ENCODE results near the gene PKNOX2. TPM values are rescaled to one million over a fixed set of nuclear protein-coding genes. Genes with fewer than 3 reads are reported as not detected.

PKNOX2 gene
- polyA plus RNA-seq, 1 donor, result 3.6 TPM

GRCh38 chr11:125372088-125372487 lies 207.5 kb downstream of the PKNOX2 start:
- Histone ChIP-seq H3K36me3 (ENCODE audit: control insufficient read depth, insufficient read depth, low read length) (peaks cover 2% of the 10 kb centered on the region), H3K4me3 (ENCODE audit: low read length) (no peak overlapping the region), H3K9me3 (ENCODE audit: control insufficient read depth, low read depth, low read length) (no peaks in the 10 kb centered on the region), H3K4me1 (ENCODE audit: control insufficient read depth, insufficient read depth, low read length) (no peaks in the 10 kb centered on the region), H3K27me3 (ENCODE audit: control insufficient read depth, insufficient read depth, low read length) (peaks cover 30% of the 10 kb centered on the region), H3K27ac (ENCODE audit: low read length) (no peak overlapping the region)
- no CpG with 5 or more reads among the region's 14 CpGs for WGBS (ENCODE audit: insufficient coverage, low lambda C conversion rate)
- DNase-seq, result no peak

GRCh38 chr11:125372911-125373310 lies 208.4 kb downstream of the PKNOX2 start:
- Histone ChIP-seq H3K9me3 (ENCODE audit: control insufficient read depth, low read depth, low read length) (no peaks in the 10 kb centered on the region), H3K4me1 (ENCODE audit: control insufficient read depth, insufficient read depth, low read length) (no peaks in the 10 kb centered on the region), H3K27me3 (ENCODE audit: control insufficient read depth, insufficient read depth, low read length) (peaks cover 32% of the 10 kb centered on the region), H3K27ac (ENCODE audit: low read length) (no peak overlapping the region), H3K36me3 (ENCODE audit: control insufficient read depth, insufficient read depth, low read length) (peaks cover 2% of the 10 kb centered on the region), H3K4me3 (ENCODE audit: low read length) (no peak overlapping the region)
- WGBS (ENCODE audit: insufficient coverage, low lambda C conversion rate), result 100% methylated on average over 1 of the region's 3 CpGs
- no peak for DNase-seq

GRCh38 chr11:125373426-125374391 lies 209.2 kb downstream of the PKNOX2 start:
- no peak for DNase-seq
- Histone ChIP-seq H3K4me1 (ENCODE audit: control insufficient read depth, insufficient read depth, low read length) (no peaks in the 10 kb centered on the region), H3K27me3 (ENCODE audit: control insufficient read depth, insufficient read depth, low read length) (peaks cover 32% of the 10 kb centered on the region), H3K4me3 (ENCODE audit: low read length) (no peak overlapping the region), H3K27ac (ENCODE audit: low read length) (no peak overlapping the region), H3K9me3 (ENCODE audit: control insufficient read depth, low read depth, low read length) (no peaks in the 10 kb centered on the region), H3K36me3 (ENCODE audit: control insufficient read depth, insufficient read depth, low read length) (peaks cover 2% of the 10 kb centered on the region)
- 67% methylated on average over 1 of the region's 13 CpGs for WGBS (ENCODE audit: insufficient coverage, low lambda C conversion rate)

- Histone ChIP-seq H3K4me3 (ENCODE audit: low read length) (no peak overlapping the region), H3K36me3 (ENCODE audit: control insufficient read depth, insufficient read depth, low read length) (peaks cover under 1% of the 10 kb centered on the region), H3K27ac (ENCODE audit: low read length) (no peak overlapping the region), H3K9me3 (ENCODE audit: control insufficient read depth, low read depth, low read length) (no peaks in the 10 kb centered on the region), H3K27me3 (ENCODE audit: control insufficient read depth, insufficient read depth, low read length) (peaks cover 32% of the 10 kb centered on the region), H3K4me1 (ENCODE audit: control insufficient read depth, insufficient read depth, low read length) (no peaks in the 10 kb centered on the region)
- no peak for DNase-seq
- WGBS (ENCODE audit: insufficient coverage, low lambda C conversion rate), result no CpG with 5 or more reads among the region's 4 CpGs
Observed at GRCh38 chr11:125374398-125374797, 209.8 kb downstream of the PKNOX2 start.

GRCh38 chr11:125375146-125375545 lies 210.6 kb downstream of the PKNOX2 start:
- peaks cover 32% of the 10 kb centered on the region for H3K27me3 ChIP-seq (ENCODE audit: control insufficient read depth, insufficient read depth, low read length)
- no CpG with 5 or more reads among the region's 6 CpGs for WGBS (ENCODE audit: insufficient coverage, low lambda C conversion rate)
- no peak for DNase-seq
- no peak overlapping the region for H3K27ac ChIP-seq (ENCODE audit: low read length)
- no peak overlapping the region for H3K4me3 ChIP-seq (ENCODE audit: low read length)
- H3K9me3 ChIP-seq (ENCODE audit: control insufficient read depth, low read depth, low read length), result no peaks in the 10 kb centered on the region
- H3K36me3 ChIP-seq (ENCODE audit: control insufficient read depth, insufficient read depth, low read length), result no peaks in the 10 kb centered on the region
- no peaks in the 10 kb centered on the region for H3K4me1 ChIP-seq (ENCODE audit: control insufficient read depth, insufficient read depth, low read length)

GRCh38 chr11:125376117-125376516 lies 211.6 kb downstream of the PKNOX2 start:
- Histone ChIP-seq H3K36me3 (ENCODE audit: control insufficient read depth, insufficient read depth, low read length) (no peaks in the 10 kb centered on the region), H3K27ac (ENCODE audit: low read length) (no peak overlapping the region), H3K9me3 (ENCODE audit: control insufficient read depth, low read depth, low read length) (no peaks in the 10 kb centered on the region), H3K4me1 (ENCODE audit: control insufficient read depth, insufficient read depth, low read length) (no peaks in the 10 kb centered on the region), H3K27me3 (ENCODE audit: control insufficient read depth, insufficient read depth, low read length) (peaks cover 31% of the 10 kb centered on the region), H3K4me3 (ENCODE audit: low read length) (no peak overlapping the region)
- WGBS (ENCODE audit: insufficient coverage, low lambda C conversion rate), result no CpG with 5 or more reads among the region's 9 CpGs
- DNase-seq, result peak; percentile 40 to 47

GRCh38 chr11:125376856-125377255 lies 212.3 kb downstream of the PKNOX2 start:
- 100% methylated on average over 2 of the region's 5 CpGs for WGBS (ENCODE audit: insufficient coverage, low lambda C conversion rate)
- peaks cover 29% of the 10 kb centered on the region for H3K27me3 ChIP-seq (ENCODE audit: control insufficient read depth, insufficient read depth, low read length)
- DNase-seq, result no peak
- H3K4me3 ChIP-seq (ENCODE audit: low read length), result no peak overlapping the region
- H3K9me3 ChIP-seq (ENCODE audit: control insufficient read depth, low read depth, low read length), result no peaks in the 10 kb centered on the region
- H3K36me3 ChIP-seq (ENCODE audit: control insufficient read depth, insufficient read depth, low read length), result no peaks in the 10 kb centered on the region
- H3K27ac ChIP-seq (ENCODE audit: low read length), result no peak overlapping the region
- no peaks in the 10 kb centered on the region for H3K4me1 ChIP-seq (ENCODE audit: control insufficient read depth, insufficient read depth, low read length)

- WGBS (ENCODE audit: insufficient coverage, low lambda C conversion rate), result no CpG with 5 or more reads among the region's 7 CpGs
- no peaks in the 10 kb centered on the region for H3K9me3 ChIP-seq (ENCODE audit: control insufficient read depth, low read depth, low read length)
Observed at GRCh38 chr11:125378083-125378482, 213.5 kb downstream of the PKNOX2 start.

GRCh38 chr11:125378571-125378970 lies 214.0 kb downstream of the PKNOX2 start:
- 94% methylated on average over 4 of the region's 6 CpGs for WGBS (ENCODE audit: insufficient coverage, low lambda C conversion rate)
- Histone ChIP-seq H3K36me3 (ENCODE audit: control insufficient read depth, insufficient read depth, low read length) (no peaks in the 10 kb centered on the region), H3K27ac (ENCODE audit: low read length) (no peak overlapping the region), H3K27me3 (ENCODE audit: control insufficient read depth, insufficient read depth, low read length) (peaks cover 30% of the 10 kb centered on the region), H3K4me3 (ENCODE audit: low read length) (no peak overlapping the region), H3K4me1 (ENCODE audit: control insufficient read depth, insufficient read depth, low read length) (no peaks in the 10 kb centered on the region), H3K9me3 (ENCODE audit: control insufficient read depth, low read depth, low read length) (no peaks in the 10 kb centered on the region)
- DNase-seq, result no peak

More at GRCh38 chr11:125378083-125378482, 213.5 kb downstream of the PKNOX2 start:
- Histone ChIP-seq H3K36me3 (ENCODE audit: control insufficient read depth, insufficient read depth, low read length) (no peaks in the 10 kb centered on the region), H3K4me3 (ENCODE audit: low read length) (no peak overlapping the region), H3K27ac (ENCODE audit: low read length) (no peak overlapping the region), H3K27me3 (ENCODE audit: control insufficient read depth, insufficient read depth, low read length) (peaks cover 28% of the 10 kb centered on the region), H3K4me1 (ENCODE audit: control insufficient read depth, insufficient read depth, low read length) (no peaks in the 10 kb centered on the region)
- DNase-seq, result no peak

GRCh38 chr11:125379565-125379964 lies 215.0 kb downstream of the PKNOX2 start:
- H3K9me3 ChIP-seq (ENCODE audit: control insufficient read depth, low read depth, low read length), result no peaks in the 10 kb centered on the region
- H3K27ac ChIP-seq (ENCODE audit: low read length), result no peak overlapping the region
- H3K4me3 ChIP-seq (ENCODE audit: low read length), result no peak overlapping the region
- WGBS (ENCODE audit: insufficient coverage, low lambda C conversion rate), result no CpG with 5 or more reads among the region's 5 CpGs
- H3K4me1 ChIP-seq (ENCODE audit: control insufficient read depth, insufficient read depth, low read length), result no peaks in the 10 kb centered on the region
- peaks cover 27% of the 10 kb centered on the region for H3K27me3 ChIP-seq (ENCODE audit: control insufficient read depth, insufficient read depth, low read length)
- H3K36me3 ChIP-seq (ENCODE audit: control insufficient read depth, insufficient read depth, low read length), result no peaks in the 10 kb centered on the region
- DNase-seq, result no peak

Measured in large intestine (tissue), 3 donors.